ENCODE data around the gene DUSP9. TPM values are rescaled to one million over a fixed set of nuclear protein-coding genes. Genes with fewer than 3 reads are reported as not detected.

Gene DUSP9
- polyA plus RNA-seq, 12 donors: 0.22 to 0.89 (median 0.33) TPM; not detected in 2

DNA sequence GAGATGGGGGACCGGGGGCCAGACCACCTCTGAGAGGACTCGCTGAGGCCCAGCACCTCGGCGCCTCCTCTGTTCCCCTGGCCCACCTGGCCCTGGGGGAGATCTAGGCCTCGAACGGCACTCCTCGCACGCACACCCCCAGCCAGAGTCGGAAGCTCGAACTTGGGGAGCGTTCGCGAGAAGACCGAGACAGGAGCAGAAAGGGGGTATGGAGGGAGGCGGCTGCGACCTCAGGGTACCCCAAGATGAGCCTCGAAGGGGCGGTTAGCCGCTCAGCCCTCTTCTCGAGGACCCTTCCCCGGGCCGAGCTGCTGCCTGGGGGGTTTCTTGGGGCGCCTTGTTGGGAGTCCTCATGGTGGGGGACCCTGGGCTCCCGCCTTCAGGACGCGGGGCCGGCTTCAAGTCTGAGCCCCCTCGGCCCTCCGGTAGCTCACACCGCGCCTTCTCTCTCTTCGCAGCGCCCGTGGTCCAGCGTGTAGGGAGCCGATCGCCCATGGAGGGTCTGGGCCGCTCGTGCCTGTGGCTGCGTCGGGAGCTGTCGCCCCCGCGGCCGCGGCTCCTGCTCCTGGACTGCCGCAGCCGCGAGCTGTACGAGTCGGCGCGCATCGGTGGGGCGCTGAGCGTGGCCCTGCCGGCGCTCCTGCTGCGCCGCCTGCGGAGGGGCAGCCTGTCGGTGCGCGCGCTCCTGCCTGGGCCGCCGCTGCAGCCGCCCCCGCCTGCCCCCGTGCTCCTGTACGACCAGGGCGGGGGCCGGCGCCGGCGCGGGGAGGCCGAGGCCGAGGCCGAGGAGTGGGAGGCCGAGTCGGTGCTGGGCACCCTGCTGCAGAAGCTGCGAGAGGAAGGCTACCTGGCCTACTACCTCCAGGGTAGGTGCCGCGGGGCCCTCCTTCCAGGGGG, 706 bp downstream of the DUSP9 start:
- no peak for DNase-seq

- DNase-seq: no peak
Measured at GRCh38 chrX:153648358-153649177, 1.6 kb downstream of the DUSP9 start.

DNA sequence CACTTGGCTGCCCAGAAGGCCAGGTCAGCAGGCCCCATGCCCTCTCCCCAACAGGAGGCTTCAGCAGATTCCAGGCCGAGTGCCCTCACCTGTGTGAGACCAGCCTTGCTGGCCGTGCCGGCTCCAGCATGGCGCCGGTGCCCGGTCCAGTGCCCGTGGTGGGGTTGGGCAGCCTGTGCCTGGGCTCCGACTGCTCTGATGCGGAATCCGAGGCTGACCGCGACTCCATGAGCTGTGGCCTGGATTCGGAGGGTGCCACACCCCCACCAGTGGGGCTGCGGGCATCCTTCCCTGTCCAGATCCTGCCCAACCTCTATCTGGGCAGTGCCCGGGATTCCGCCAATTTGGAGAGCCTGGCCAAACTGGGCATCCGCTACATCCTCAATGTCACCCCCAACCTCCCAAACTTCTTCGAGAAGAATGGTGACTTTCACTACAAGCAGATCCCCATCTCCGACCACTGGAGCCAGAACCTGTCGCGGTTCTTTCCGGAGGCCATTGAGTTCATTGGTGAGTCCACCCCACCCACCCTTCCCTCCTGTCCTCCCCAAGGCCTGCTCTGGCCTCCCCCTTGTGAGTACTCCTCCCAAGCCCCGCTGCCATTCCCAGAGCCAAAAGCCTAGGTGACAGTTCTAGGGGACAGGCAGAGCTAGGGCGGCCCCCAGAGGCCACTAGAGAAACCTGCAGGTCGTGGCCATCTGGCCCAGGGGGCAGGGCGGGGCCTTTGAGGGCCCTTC, 2.3 kb downstream of the DUSP9 start:
- no peak for DNase-seq

- no peak for DNase-seq
Measured at GRCh38 chrX:153649915-153650782, 3.1 kb downstream of the DUSP9 start.

DNA sequence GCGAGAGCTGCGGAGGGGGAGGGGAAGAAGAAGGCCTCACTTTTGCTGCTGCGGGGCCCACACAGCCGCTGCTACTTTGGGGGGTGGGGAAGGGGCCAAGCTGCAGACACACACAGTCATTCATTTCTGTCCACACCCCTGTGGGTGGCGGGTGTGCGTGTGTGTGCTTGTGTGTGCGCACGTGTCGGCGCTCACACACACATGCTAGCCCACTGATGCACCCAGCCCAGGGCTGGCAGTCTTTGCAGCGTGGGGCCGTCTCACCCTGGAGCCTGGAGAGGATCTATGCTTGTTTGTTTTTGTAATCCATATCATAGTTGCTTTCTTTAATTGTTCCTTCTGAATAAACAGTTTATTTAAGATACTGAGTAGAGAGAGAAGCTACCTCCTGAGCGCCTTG, 4.0 kb downstream of the DUSP9 start:
- no peak for DNase-seq

GRCh38 chrX:153651540-153652079, 4.6 kb downstream of the DUSP9 start:
- no peak for DNase-seq

DNA sequence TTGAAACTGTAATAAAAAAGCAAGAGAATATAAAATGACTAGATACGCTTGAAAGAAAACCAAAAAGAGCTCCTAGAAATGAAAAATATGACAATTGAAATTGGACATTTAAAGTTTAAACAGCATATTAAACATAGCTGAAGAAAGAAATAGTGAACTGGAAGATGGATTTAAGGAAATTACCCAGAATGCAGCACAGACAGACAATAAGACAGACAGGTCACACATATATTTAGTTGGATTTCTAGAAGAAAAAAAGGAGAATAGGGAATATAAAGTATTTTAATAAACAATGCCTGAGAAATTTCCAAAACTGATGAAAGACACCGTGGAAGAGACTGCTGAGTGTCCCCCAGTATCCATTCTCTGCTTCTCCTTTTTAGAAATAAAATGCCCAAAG, 6.6 kb downstream of the DUSP9 start:
- no peak for DNase-seq

- no peak for DNase-seq
Measured at GRCh38 chrX:153657161-153657560, 10.2 kb downstream of the DUSP9 start.

GRCh38 chrX:153659268-153659667, 12.3 kb downstream of the DUSP9 start:
- DNase-seq: no peak

- DNase-seq: no peak
Measured at GRCh38 chrX:153662266-153662665, 15.3 kb downstream of the DUSP9 start.

DNA sequence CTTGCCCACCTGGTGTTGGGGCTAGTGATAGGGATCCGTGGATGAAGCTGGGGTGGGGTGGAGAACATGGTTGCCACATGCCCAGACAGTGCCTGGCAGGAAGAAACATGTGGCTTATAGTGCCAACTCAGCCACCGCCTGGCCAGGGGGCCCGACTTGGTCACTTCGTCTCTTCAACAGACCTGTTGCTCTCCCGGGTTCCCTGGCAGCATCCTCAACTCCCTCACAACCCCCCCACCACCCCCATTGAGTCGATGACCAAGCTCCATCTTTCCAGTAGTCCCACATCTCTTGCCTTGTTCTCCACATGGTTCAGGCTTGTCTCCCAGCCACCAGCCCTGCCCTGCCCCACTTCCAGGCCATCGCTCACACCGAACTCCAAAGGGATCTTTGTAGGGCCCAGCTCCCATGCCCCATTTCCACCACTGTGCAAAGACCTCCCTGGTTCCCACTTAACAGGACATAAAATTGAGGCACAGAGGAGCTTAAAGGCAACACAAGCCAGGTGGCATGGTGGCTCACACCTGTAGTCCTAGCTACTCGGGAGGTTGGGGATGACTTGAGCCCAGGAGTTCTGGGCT, 18.8 kb downstream of the DUSP9 start:
- DNase-seq: no peak

DNA sequence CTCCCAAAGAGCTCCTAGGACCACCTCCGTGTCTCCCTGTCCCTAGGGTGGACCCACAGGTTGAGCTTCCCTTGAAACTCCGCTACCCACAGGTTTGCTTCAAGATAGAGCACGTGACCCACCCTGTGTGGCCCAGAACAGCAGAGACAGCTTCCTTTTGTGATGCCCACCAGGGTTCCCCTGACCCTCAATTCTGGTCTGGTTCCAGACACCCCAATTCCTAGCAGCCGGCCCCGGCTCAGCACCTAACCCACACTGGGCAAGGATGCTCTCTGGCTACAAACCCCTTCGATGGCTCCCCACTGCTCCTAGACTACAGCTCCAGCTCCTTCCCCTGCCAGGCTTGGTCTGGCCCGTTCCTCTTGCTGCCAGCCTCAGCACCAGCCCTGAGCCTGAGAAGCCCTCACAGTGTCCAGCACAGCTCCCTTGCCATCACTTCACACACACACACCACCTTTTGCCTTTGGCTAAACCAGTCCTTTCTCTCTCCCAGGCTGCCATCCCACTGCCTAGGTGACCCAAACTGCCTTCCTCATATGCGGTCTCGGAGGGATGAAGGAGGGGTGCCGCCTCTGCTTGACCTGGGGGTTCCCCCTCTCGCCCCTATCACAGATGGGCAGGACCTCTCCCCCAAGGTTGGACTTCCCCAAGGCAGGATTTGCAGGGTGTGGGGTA, 20.4 kb downstream of the DUSP9 start:
- no peak for DNase-seq

- peak; percentile 83 for DNase-seq
Measured at GRCh38 chrX:153667956-153668396, 21.0 kb downstream of the DUSP9 start.

GRCh38 chrX:153668423-153669173, 21.6 kb downstream of the DUSP9 start:
- no peak for DNase-seq

DNA sequence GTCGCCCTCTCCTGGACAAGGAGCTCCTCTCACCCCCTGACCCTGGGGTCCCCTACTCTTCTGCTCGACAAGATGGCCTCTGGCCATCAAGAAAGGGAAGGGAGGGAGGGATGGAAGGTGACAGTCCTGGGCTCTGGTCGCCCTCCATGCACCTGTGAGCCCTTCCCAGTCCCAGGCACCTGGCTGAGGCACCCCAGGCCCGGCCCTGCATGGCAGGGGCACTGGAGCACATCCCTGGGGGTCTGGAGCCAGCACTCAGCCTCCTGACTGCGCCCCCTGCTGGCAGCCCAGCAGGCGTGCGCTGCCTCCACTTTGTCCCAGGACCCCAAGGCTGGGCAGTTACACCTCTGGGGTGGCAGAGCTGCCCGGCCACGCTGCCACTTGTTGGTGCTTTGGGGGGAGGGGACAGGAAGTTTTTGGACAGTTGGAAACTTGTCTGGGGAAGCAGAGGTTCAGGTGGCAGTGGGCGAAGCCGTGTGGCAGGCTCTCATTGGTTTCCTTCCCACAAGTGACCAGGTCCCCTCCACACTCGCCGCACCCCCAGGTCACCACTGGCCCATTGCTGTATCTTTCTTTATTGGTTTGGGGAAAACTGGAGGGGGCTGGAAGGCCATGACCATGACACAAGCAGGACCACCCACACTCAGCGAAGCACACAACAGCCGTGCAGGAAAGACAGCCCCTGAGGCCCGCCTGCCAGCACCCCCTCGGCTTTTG, 22.3 kb downstream of the DUSP9 start:
- no peak for DNase-seq

DNA sequence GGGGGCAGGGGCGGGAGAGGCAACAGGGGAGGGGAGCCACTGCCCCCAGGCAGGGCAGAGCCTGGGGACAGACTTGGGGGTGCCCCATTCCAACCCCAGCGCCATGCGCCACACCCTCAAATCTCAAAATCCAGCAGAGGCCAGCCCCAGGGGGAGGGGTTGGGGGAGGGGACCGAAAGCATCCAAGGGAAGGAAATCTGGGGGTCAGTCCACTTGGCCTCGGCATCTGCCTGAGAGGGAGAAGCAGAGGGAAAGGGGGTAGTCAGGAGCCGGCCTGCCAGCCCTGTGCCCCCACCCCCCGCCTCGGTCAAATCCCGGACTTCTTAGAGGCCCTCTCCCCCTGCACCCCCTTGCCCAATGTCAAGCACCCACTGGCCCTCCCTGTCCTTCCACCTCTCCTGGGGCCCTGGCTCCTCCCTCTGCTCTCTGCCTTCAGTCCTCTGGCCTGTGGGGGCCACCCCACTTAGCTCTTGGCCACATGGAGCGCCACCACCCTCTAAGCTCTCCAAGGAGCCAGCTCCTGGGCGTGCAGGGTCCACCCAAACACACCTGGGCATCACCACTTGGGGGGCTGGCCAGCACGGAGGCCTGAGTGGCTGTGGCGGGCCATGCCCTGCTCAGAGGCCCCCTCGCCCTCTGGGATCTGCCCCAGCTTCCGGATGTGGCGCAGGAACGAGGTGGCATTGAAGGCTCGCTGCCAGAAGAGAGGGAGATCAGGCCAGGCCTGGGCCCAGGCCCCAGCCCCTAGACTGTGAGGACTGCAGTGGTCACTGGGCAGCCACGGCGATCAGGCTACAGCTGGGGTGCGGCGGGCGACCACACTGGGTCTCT, 23.1 kb downstream of the DUSP9 start:
- DNase-seq: no peak
